Fibroblast of peridontal ligament (primary cell): ENCODE measurements around the gene UBE2N.

Source experiments
- DNase-seq: peaks from one replicate; pipeline ENCODE4 v3.0.0-alpha.2; 2010; ENCODE audit errors: extremely low read depth

Gene UBE2N

DNA sequence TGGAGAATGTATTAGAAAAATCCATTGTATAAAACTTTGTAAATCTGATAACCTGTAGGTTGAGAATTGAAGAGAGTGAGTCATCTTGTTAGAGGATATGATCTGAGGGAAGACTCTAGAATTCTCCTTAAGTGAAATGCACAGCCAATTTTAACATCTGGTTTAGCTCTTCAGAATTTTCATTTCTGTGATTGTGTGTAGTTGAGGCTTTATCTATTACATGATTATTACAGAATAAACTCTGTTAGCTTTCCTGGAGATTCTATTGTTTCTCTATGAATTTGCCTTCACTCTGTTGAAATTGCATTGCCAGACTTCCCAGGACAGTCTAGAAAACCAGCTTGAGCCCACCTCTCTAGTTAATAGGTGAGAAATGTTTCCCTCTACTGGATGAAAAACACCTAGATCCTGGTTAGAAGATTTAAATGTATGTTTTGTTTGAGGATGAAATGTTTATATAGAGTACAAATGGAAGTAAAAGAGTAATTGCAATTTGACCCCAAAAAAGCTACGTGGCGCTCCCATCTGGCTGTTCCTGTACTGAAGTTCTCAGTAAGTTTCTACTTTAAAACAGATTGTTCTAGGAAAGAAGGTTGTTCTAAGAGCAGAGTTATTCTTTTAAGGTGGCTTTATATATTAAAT, 61.1 kb downstream of the UBE2N start:
- peak; percentile 69 for DNase-seq

GRCh38 chr12:93379981-93380361, 61.8 kb downstream of the UBE2N start:
- no peak for DNase-seq

DNA sequence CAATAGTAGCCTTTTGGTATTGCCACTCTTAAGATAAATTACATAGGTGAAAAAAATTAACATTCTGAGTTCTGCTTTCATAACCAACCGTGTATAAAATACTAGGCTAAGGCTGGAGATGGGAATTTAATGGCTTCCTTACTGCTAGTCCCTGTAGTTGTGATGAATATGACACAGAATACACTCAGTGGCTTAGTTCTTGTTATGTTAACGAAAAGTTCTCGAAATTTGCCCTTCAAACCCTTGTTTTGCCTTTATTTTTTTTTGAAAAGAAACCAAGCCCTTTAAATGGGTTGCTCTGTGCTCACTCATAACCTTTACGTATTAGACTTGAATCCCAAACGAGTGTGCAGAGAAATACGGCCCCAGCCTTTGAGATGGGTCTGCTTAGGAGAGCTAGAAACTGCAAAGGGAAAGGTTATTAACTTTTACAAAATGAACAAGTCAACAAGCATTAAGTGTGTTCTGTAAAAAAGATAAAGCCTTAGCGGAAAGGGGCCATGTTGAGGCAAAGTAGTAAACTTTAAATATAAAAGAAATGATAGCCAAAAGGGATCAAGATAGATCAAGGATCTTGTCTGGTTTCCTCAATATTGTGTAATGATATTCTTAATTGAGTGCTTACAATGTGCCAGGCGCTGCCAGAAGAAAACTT, 62.3 kb downstream of the UBE2N start:
- peak; percentile 40 for DNase-seq

DNA sequence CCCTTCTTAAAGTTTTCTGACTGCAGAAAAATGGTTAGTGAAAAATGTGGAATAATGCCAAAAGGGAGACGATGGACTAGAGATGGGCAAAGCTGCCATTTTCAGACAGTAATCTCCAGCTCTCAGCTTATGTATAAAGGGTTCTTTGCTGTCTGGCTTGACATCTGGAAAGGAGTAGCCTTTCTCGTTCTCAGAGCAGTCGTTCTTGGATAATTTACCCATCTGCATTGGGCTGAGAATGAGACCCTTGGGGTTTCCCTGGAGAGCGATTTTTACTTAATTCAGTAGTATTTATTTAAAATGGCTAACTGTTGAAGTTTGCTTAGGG, 62.8 kb downstream of the UBE2N start:
- DNase-seq: no peak

GRCh38 chr12:93378196-93378997, 63.4 kb downstream of the UBE2N start:
- peak; percentile 91 for DNase-seq

DNA sequence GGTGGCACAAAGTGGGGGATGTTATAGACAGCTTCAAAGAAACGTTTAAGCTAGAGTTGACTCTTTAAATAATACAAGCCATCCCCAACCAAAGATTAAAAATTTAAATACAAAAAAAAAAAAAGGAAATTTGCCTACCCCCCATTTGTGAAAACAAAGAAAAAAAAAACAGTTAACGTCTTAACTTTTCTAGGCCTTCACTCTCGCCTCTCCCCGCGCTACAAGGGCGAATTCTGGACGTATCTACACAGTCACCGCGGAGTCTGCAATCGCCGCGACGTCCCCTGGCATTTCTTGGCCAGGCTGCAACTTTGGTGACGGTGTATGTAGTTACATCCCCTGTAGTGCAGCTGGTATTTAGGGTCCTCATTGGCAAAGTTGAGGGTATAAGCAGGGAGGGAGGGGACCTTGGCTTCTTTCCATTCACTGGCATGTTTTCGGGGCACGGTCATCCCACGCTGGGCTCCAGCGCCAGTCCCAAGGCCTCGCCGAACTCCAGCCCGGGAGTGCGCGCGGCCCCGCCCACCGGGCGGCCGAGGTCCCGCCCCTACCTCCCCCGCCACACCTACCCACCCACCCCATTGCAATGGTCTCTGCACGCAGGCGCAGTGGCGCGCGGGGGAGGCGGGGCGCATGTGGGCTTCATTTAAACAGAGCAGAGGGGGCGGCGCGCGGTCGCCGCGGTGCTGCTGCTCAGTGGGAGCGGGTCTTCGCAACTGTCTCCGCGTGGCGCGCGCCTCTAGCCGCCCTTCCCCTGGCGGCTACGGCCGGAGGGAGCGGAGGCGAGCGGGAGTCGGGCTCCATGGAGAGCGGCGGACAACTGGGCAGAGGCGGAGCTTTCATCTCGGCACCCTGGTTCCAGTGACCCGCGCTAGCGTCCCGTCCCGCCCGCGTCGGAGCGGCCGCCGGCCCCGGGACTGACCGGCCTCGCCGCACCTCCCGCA, 64.2 kb downstream of the UBE2N start, which contains the start of gene NUDT4:
Gene NUDT4, plus strand, starts transcription at position 674 of the 944 bp plus-strand sequence. CDS start 398 bp downstream, outside the sequence.
- DNase-seq: peak; percentile 89

GRCh38 chr12:93376436-93377251, 65.1 kb downstream of the UBE2N start:
- peak; percentile 71 for DNase-seq

DNA sequence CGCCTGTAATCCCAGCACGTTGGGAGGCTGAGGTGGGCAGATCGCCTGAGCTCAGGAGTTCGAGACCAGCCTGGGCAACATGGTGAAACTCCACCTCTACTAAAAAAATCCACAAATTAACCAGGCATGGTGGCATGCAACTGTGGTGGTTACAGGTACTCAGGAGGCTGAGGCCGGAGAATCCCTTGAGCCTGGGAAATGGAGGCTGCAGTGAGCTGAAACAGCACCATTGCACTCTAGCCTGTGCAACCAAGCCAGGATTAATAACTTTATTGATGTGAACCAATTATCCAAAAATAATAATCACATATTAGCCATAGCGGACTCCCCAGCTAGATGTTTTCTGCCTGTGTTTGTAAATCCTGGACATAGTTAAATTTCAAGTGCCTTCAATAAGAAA, 65.8 kb downstream of the UBE2N start:
- no peak for DNase-seq

- no peak for DNase-seq
Measured at GRCh38 chr12:93373961-93374656, 67.6 kb downstream of the UBE2N start.

DNA sequence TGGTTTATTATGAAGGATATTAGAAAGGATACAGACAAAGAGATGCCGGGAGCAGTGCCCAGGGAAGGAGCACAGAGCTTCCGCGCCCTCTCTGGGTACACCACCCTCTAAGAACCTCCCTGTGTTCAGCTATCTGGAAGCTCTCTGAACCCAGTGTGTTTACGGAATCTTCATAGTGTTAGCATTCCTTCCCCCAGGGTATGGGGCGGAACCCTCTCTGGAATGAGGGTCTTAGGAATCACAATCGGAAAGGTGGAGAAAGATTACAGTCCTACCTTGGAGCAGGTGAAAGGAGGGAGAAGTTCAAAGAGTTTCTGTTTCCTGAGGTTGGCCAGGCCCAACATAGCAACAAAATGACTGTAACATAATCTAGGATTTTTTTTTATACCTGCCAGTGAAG, 70.8 kb downstream of the UBE2N start:
- DNase-seq: no peak

- DNase-seq: no peak
Measured at GRCh38 chr12:93369505-93369904, 72.2 kb downstream of the UBE2N start.

- DNase-seq: no peak
Measured at GRCh38 chr12:93368766-93369165, 73.0 kb downstream of the UBE2N start.

DNA sequence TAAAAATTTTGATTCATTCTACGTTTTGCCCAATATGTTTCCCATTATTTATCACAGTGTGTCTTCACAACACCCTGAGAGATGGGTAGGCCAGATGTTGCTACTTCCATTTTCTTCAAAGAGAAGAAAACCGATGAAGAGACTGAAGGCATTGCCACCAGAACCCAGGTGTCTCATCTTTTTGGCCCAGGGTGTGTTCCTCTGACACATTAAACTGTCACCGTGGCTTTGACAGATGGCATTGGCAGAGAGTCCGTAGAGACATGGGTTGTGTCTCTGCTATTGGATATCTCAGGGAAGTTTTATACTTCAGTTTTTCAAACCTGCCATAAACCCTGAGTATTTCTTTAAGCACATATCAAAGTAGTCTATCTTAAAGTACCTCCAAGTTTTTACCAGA, 75.3 kb downstream of the UBE2N start:
- DNase-seq: no peak

DNA sequence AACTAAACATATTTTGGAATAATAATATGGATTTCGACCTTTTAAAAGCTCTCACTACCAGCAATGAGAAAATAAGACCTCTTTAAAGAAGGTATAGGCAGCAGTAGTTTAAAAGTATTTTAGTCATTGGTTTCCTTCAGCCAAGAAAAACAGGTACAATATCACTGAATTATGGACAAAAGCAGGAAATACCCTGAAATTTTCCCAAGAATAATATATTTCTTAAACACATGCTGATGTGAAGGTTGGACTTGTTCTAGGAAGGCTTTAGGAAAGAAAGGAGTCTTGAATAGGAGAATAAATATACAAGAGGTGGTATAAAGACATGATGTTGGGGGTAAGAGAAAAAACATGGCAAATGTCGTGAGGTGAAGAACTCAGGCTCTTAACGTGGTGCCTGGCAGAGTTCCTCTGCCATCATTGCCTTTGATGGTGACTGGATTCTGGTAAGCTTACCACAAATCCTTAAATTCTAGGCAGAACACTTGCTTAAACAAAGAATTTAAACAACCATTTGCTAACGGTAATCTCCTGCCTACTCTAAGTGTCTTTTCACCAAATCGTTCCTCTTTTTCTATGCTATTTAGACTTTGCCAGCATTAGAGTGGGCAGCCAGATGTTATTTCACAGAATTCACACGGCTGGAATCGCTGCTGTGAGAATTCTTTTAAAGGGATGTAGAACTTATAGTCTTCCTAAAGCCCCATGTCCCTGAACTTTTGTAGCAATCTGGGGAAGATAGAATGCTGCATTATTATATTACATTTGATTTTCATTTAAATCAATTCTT, 75.9 kb downstream of the UBE2N start:
- no peak for DNase-seq

- DNase-seq: no peak
Measured at GRCh38 chr12:93363841-93364297, 77.9 kb downstream of the UBE2N start.

- peak; percentile 58 for DNase-seq
Measured at GRCh38 chr12:93361151-93361919, 80.4 kb downstream of the UBE2N start.

- peak; percentile 21 for DNase-seq
Measured at GRCh38 chr12:93360688-93361087, 81.1 kb downstream of the UBE2N start.

DNA sequence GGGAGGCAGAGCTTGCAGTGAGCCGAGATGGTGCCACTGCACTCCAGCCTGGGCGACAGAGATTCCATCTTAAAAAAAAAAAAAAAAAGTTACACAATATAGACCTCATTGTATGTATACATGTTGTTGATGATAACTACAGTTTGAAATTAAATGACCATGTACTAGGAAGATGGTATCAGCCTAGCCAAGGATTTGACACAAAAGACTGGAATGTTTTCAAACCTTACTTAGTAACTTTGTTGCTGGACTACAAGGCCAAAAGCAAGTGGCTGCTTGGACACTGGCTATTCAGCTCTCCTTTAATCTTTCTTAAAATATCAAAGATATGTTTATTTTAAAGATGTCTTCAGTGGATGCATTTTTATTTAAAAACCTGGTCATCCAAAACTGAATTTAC, 82.9 kb downstream of the UBE2N start:
- peak; percentile 17 for DNase-seq

DNA sequence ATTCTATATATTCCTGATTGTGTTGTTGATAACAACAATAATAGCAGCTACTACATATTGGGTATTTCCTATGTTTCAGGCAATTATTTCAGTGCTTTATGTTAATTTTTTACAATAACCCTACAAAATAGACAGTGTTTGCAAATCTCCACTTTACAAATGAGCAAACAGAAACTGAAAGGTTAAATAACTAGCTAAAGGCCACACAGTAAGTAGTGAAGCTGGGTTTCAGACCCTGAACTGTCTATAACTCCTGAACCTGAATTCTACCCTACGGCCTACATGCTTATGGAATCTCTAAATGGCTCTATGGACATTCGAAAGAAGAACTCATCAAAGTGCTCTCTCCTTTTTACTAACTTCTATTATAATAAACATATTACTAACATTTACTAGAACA, 83.7 kb downstream of the UBE2N start:
- no peak for DNase-seq
